HEK293T (cell line): ENCODE measurements around the gene PARD6B.

Source experiments
- CTCF ChIA-PET: fragments of 350-600 bp; formaldehyde crosslinking; extraction: SDS; loops from one replicate; lab custom pipeline; 2021; ENCODE audit warnings: antibody characterized with exemption, inconsistent platforms; lab: Yijun Ruan, JAX
- POLR2A ChIA-PET: fragments of 350-600 bp; formaldehyde crosslinking; extraction: SDS; loops from one replicate; lab custom pipeline; 2020; ENCODE audit warnings: antibody characterized with exemption, inconsistent platforms; lab: Yijun Ruan, JAX
- DNase-seq: peaks from one replicate; pipeline ENCODE4 v3.0.0; 2012; ENCODE audit warnings: mixed read lengths; ENCODE audit errors: extremely low spot score
- ARNT ChIP-seq: fragments of 450-650 bp; IDR thresholded peaks from 2 replicates; pipeline ENCODE4 v1.6.1; 2017; ENCODE audit warnings: mild to moderate bottlenecking
- BHLHE40 ChIP-seq: fragments of 450-650 bp; IDR thresholded peaks from 2 replicates; pipeline ENCODE4 v1.6.1; 2016; ENCODE audit warnings: mild to moderate bottlenecking, moderate library complexity, borderline replicate concordance
- CTBP1 ChIP-seq: fragments of 450-650 bp; IDR thresholded peaks from 2 replicates; pipeline ENCODE4 v1.6.1; 2016; ENCODE audit warnings: borderline replicate concordance
- ELF4 ChIP-seq: fragments of 450-650 bp; IDR thresholded peaks from 2 replicates; pipeline ENCODE4 v1.6.1; 2017; ENCODE audit warnings: antibody characterized with exemption
- FOXA1 ChIP-seq: fragments of 450-650 bp; IDR thresholded peaks from 2 replicates; pipeline ENCODE4 v1.6.1; 2016; ENCODE audit warnings: mild to moderate bottlenecking
- FOXK2 ChIP-seq: fragments of 450-650 bp; IDR thresholded peaks from 2 replicates; pipeline ENCODE4 v1.6.1; 2016; ENCODE audit warnings: mild to moderate bottlenecking
- FOXM1 ChIP-seq: fragments of 450-650 bp; IDR thresholded peaks from 2 replicates; pipeline ENCODE4 v1.6.1; 2017; ENCODE audit warnings: mild to moderate bottlenecking, borderline replicate concordance
- HDGF ChIP-seq: fragments of 450-650 bp; IDR thresholded peaks from 2 replicates; pipeline ENCODE4 v1.6.1; 2017; ENCODE audit warnings: antibody characterized with exemption, borderline replicate concordance
- L3MBTL2 ChIP-seq: fragments of 450-650 bp; conservative IDR thresholded peaks from 2 replicates; pipeline ENCODE4 v1.6.1; 2016; ENCODE audit warnings: mild to moderate bottlenecking
- LEF1 ChIP-seq: fragments of 450-650 bp; IDR thresholded peaks from 2 replicates; pipeline ENCODE4 v1.6.1; 2017; ENCODE audit warnings: mild to moderate bottlenecking, borderline replicate concordance
- NFRKB ChIP-seq: fragments of 450-650 bp; IDR thresholded peaks from 2 replicates; pipeline ENCODE4 v1.6.1; 2016; ENCODE audit warnings: mild to moderate bottlenecking, moderate library complexity
- SP1 ChIP-seq: fragments of 450-650 bp; IDR thresholded peaks from 2 replicates; pipeline ENCODE4 v1.6.1; 2017
- SUZ12 ChIP-seq: fragments of 450-650 bp; IDR thresholded peaks from 2 replicates; pipeline ENCODE4 v1.6.1; 2016; ENCODE audit warnings: mild to moderate bottlenecking
- TARDBP ChIP-seq: fragments of 450-650 bp; IDR thresholded peaks from 2 replicates; pipeline ENCODE4 v1.6.1; 2016
- ZNF384 ChIP-seq: fragments of 450-650 bp; IDR thresholded peaks from 2 replicates; pipeline ENCODE4 v1.6.1; 2016
- TF ChIP-seq, protein P1 (sequence below): fragments of 450-650 bp; IDR thresholded peaks from 2 replicates; pipeline ENCODE4 v1.6.1; 2016

The PARD6B gene

DNA sequence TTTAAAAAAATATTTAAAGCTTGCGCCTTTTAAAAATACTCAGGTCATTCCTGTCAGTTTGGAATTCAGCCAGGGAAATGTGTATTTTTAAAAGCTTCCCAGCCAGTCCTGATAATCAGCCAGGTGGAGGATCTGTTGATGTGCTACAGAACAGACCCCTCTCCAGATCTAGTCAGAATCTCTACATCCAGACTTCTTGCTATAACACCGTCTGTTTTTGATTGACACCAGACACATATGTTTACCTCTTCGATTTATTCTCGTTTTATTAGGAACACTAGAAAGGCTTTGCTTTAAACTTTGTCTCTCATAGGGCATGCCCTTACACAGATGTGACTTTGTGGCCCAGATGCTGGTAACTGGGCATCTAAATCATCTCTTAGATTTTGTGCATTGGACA lies 11.7 kb downstream of the PARD6B start:
- POLR2A ChIA-PET: interaction anchor here (0.9 kb wide), 1 partner anchor 11 kb away, joined by 3 read pairs; the partner anchor contains the start of gene PARD6B

DNA sequence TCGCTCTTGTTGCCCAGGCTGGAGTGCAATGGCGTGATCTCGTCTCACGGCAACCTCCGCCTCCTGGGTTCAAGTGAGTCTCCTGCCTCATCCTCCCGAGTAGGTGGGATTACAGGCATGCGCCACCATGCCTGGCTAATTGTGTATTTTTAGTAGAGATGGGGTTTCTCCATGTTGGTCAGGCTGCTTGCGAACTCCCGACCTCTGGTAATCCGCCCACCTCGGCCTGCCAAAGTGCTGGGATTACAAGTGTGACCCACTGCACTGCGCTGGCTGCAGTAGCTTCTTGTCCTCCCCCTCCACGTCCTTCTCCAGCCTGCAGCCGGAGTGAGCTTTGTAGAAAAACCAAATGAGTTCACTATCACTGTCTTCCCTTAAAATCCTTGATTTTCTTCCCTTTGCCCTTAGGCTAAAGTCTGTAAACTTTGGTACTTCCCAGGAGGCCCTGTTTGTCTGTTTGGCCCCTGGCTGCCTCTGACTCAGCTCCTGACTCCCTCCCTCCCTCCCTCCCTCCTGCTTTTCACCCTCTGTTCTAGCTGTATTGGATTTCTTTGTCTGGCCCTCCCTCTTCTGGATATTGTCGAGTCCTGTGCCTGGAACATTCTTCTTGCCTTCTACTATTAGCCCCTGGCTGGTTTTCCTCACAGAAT lies 12.9 kb downstream of the PARD6B start:
- TF ChIP-seq ZNF384: no peak; the same call in 1 of the 2 replicates
- TF ChIP-seq ELF4: no peak
- TF ChIP-seq LEF1: no peak
- TF ChIP-seq CTBP1: no peak
- no peak for TF ChIP-seq NFRKB
- TF ChIP-seq BHLHE40: no peak
- TF ChIP-seq ARNT: no peak
- no peak for TF ChIP-seq FOXA1
- TF ChIP-seq HDGF: no peak
- TF ChIP-seq L3MBTL2: no peak
- TF ChIP-seq SP1: no peak
- TF ChIP-seq TARDBP: no peak
- TF ChIP-seq FOXK2: no peak
- TF ChIP-seq SUZ12: no peak
- ChIA-PET POLR2A (interaction anchor here (1.2 to 1.5 kb wide), 2 partner anchors 13 to 47 kb away, joined by 7 read pairs; partner anchors contain the start of gene PARD6B), CTCF (interaction anchor here (0.5 to 2.1 kb wide), 7 partner anchors 11 to 305 kb away, joined by 3 to 15 read pairs (median 4); no protein-coding TSS in a partner anchor)
- DNase-seq: peak; percentile 59

More for the DNA sequence above, 11.7 kb downstream of the PARD6B start:
- no peak for DNase-seq
- CTCF ChIA-PET: interaction anchor here (1.3 kb wide), 1 partner anchor 10 kb away, joined by 3 read pairs; no protein-coding TSS in a partner anchor
- TF ChIP-seq ARNT (no peak), ELF4 (no peak), HDGF (no peak)
- TF ChIP-seq, protein P1, sequence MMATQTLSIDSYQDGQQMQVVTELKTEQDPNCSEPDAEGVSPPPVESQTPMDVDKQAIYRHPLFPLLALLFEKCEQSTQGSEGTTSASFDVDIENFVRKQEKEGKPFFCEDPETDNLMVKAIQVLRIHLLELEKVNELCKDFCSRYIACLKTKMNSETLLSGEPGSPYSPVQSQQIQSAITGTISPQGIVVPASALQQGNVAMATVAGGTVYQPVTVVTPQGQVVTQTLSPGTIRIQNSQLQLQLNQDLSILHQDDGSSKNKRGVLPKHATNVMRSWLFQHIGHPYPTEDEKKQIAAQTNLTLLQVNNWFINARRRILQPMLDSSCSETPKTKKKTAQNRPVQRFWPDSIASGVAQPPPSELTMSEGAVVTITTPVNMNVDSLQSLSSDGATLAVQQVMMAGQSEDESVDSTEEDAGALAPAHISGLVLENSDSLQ: peak; percentile 67

DNA sequence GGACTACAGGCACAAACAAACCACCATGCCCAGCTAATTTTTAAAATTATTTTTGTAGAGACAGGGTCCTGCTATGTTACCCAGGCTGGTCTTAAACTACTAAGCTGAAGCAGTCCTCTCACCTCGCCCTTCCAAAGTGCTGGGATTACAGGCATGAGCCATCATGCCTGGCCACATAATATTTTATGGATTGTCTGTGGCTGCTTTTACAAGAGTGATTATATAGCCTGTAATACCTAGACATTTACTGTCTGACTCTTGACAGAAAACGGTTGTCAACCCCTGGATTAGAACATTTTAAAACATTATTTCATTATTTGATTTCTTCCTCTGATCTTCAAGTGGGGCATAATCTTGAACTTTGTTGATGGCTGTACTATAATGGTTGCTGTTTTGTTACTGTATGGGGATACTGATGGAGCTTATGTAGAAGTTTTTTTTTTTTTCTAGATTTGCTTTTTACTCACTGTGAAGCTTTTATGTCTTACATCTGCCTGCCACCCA lies 14.3 kb downstream of the PARD6B start:
- CTCF ChIA-PET: interaction anchor here (0.6 to 2.1 kb wide), 4 partner anchors 18 to 119 kb away, joined by 3 to 15 read pairs (median 6); partner anchors contain the start of gene BCAS4
- POLR2A ChIA-PET: interaction anchor here (1.1 kb wide), 1 partner anchor 21 kb away, joined by 3 read pairs; no protein-coding TSS in a partner anchor
- DNase-seq: no peak
- TF ChIP-seq FOXA1: no peak
- no peak for TF ChIP-seq L3MBTL2
- no peak for TF ChIP-seq SUZ12
- peak; percentile 79 for TF ChIP-seq ZNF384
- TF ChIP-seq, protein P1: peak; percentile 36; the same call in 1 of the 2 replicates
- TF ChIP-seq TARDBP: no peak

DNA sequence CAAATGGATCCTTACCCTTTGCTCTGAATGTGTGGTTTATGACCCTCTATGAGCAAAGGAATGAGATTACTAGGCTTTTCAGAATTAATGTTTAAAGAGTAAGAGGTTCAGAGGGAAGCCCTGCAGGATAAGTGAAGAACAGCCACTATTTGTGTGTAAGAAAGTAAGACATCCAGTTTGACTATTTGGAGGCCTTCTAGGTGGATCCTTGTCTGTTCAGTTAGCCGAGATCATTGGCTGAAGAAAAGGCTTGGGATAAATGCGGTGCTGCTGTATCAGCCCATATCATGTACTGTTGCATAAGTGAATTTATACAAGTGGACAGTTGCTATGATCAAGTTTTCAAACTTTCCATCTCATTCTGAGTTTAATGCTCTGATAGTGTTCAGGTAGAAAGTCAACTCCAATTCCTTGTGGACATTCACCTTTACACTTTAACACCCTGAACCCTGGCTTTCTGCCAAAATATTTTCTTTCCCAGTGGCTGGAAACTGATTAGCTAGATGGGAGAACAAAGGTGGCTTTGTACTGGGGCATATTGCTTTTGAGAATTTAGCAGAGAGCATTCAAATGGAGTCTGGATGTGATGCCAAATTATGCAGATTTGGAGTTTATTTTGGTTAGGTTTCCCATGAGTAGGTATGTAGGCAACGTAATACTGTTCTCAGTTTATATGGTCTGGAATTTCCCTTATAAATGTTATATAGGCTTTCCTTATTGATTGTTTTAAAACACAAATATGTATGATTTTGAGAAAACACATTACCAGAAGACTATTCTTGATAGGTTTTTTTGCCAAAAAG lies 15.0 kb downstream of the PARD6B start:
- no peak for DNase-seq
- CTCF ChIA-PET: interaction anchor here (0.6 to 1.1 kb wide), 2 partner anchors 18 to 48 kb away, joined by 3 to 4 read pairs; partner anchors contain the start of gene BCAS4
- no peak for TF ChIP-seq SUZ12
- no peak for TF ChIP-seq LEF1
- no peak for TF ChIP-seq HDGF
- no peak for TF ChIP-seq FOXM1
- no peak for TF ChIP-seq TARDBP
- no peak for TF ChIP-seq FOXA1
- no peak for TF ChIP-seq FOXK2
- TF ChIP-seq, protein P1: no peak
- no peak for TF ChIP-seq ELF4
- POLR2A ChIA-PET: interaction anchor here (1.1 kb wide), 1 partner anchor 21 kb away, joined by 3 read pairs; no protein-coding TSS in a partner anchor

DNA sequence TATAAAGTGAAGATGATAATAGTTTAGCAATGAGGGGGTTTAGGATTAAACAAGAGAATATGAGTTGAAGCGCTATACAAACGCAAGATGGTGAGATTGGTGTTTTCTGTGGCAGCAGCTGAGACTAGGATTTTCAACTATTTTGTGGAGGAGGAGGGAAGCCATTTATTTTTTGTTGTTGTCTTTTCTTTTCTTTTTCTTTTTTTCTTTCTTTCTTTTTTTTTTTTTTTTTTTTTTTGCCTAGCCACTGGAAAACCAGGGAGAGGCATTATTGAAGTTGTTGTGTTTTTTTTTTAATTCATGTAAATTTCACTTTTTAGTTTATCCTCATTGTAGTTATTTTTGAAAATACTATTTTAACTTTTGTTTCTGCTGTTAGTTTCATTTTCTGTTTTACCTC lies 15.9 kb downstream of the PARD6B start:
- TF ChIP-seq SUZ12 (no peak), HDGF (no peak), SP1 (no peak), BHLHE40 (no peak), NFRKB (no peak), ZNF384 (no peak), LEF1 (no peak), L3MBTL2 (no peak), TARDBP (no peak)
- CTCF ChIA-PET: no interaction called here

More for the DNA sequence above, 15.9 kb downstream of the PARD6B start:
- no peak for DNase-seq
- POLR2A ChIA-PET: no interaction called here
